OCI-LY7 (cell line): Measurements from ENCODE around the gene SLC34A2.

Experiments
- EZH2phosphoT487 ChIP-seq: fragments of 200-600 bp; sonication (generic); IDR thresholded peaks from 2 replicates; pipeline ENCODE4 v1.6.1; 2018; ENCODE audit warnings: low read depth, borderline replicate concordance, mild to moderate bottlenecking, mixed run types, antibody characterized with exemption, low read length, moderate library complexity, mixed read lengths
- TF ChIP-seq, protein P1 (sequence below): fragments of 200-600 bp; sonication (generic); conservative IDR thresholded peaks from 2 replicates; pipeline ENCODE4 v1.5.1; 2014; ENCODE audit warnings: mild to moderate bottlenecking, antibody characterized with exemption, low read length, moderate library complexity, mixed read lengths

- TF ChIP-seq, protein P1, sequence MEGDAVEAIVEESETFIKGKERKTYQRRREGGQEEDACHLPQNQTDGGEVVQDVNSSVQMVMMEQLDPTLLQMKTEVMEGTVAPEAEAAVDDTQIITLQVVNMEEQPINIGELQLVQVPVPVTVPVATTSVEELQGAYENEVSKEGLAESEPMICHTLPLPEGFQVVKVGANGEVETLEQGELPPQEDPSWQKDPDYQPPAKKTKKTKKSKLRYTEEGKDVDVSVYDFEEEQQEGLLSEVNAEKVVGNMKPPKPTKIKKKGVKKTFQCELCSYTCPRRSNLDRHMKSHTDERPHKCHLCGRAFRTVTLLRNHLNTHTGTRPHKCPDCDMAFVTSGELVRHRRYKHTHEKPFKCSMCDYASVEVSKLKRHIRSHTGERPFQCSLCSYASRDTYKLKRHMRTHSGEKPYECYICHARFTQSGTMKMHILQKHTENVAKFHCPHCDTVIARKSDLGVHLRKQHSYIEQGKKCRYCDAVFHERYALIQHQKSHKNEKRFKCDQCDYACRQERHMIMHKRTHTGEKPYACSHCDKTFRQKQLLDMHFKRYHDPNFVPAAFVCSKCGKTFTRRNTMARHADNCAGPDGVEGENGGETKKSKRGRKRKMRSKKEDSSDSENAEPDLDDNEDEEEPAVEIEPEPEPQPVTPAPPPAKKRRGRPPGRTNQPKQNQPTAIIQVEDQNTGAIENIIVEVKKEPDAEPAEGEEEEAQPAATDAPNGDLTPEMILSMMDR = no peak
- TF ChIP-seq EZH2phosphoT487 = no peak
Observed at GRCh38 chr4:25725870-25726269, 70.2 kb downstream of the SLC34A2 start.
